ENCODE results near the gene RIPK4.
A peak's percentile ranks its signal among the peaks of the same experiment; 100 is the strongest.
"Not testable (repeated sequence)": the region's sequence is repeated elsewhere in the genome, so short reads cannot be mapped to it uniquely, and the experiment has no call there.

RIPK4 gene

GRCh38 chr21:41794600-41794999 is 27.7 kb upstream of the RIPK4 start:
- TF ChIP-seq ZFX (IDR thresholded peaks at IDR 0.05; ENCODE audit: borderline replicate concordance) (no peak), CTCF (IDR thresholded peaks at IDR 0.05) (no peak)
- no peak overlapping the region for H3K27ac ChIP-seq

- TF ChIP-seq CTCF (IDR thresholded peaks at IDR 0.05) = no peak
- no peak for TF ChIP-seq ZFX (IDR thresholded peaks at IDR 0.05; ENCODE audit: borderline replicate concordance)
These were observed 25.9 kb upstream of the RIPK4 start for GRCh38 chr21:41792711-41793110.

DNA sequence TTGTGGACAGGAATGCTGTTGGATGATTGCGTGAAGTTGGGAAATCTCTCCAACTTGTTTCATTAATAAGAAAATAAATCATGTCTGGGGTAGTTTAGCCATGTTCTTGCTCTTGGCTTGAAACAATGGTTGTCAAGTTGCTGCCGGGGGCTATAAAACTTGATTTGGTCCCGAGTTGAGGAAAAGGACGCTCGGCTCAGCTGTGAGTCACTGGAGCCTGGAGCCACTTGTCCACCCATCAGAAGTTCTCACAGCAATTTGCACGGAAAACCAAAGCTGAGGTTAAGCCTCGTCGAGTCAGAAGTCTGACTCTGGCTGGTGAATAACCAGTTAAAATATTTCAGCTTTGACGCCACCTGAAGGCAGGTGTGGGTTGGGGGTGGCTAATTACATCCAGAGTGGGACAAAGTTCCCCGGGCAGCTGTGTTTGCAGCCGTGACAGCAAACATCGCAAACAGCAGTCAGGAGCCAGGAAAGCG is 19.7 kb upstream of the RIPK4 start:
- no peak overlapping the region for H3K27ac ChIP-seq
- no peak for TF ChIP-seq ZFX (IDR thresholded peaks at IDR 0.05; ENCODE audit: borderline replicate concordance)
- TF ChIP-seq CTCF (IDR thresholded peaks at IDR 0.05) = no peak

More at GRCh38 chr21:41792711-41793110, 25.9 kb upstream of the RIPK4 start:
- no peak overlapping the region for H3K27ac ChIP-seq

DNA sequence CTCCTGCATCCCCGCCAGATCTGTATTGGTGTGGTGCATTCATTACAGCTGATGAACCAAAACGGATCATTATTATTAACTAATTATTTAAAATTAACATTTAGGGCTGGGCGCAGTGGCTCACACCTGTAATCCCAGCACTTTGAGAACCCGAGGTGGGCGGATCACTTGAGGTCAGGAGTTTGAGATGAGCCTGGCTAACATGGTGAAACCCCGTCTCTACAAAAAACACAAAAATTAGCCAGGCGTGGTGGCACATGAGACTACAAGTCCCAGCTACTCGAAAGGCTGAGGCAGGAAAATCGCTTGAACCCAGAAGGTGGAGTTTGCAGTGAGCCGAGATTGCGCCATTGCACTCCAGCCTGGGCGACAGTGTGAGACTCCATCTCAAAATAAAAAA is 18.4 kb upstream of the RIPK4 start:
- not testable (repeated sequence) for H3K27ac ChIP-seq

GRCh38 chr21:41784456-41785102 is 17.7 kb upstream of the RIPK4 start:
- H3K27ac ChIP-seq = no peak overlapping the region

GRCh38 chr21:41783476-41784180 is 16.8 kb upstream of the RIPK4 start:
- H3K27ac ChIP-seq = peak overlapping the region; percentile 33; the same call in 1 of the 2 replicates
- TF ChIP-seq CTCF (IDR thresholded peaks at IDR 0.05) = no peak
- TF ChIP-seq ZFX (IDR thresholded peaks at IDR 0.05; ENCODE audit: borderline replicate concordance) = no peak

More at GRCh38 chr21:41784456-41785102, 17.7 kb upstream of the RIPK4 start:
- no peak for TF ChIP-seq ZFX (IDR thresholded peaks at IDR 0.05; ENCODE audit: borderline replicate concordance)
- TF ChIP-seq CTCF (IDR thresholded peaks at IDR 0.05) = no peak

DNA sequence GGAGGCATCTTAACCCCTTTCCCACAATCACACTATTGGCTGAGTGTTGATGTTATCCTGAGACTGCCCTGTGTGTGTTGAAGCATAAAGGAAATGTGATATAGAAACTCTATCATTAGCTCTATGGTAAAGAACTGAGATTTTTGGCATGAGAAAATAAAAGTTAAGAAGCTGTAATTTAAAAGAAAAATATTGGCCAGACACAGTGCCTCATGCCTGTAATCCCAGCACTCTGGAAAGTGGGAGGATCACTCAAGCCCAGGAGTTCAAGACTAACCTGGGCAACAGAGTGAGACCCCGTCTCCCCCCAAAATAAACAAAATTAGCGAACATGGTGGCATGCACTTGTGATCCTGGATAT is 14.2 kb upstream of the RIPK4 start:
- no peak overlapping the region for H3K27ac ChIP-seq

More for the DNA sequence above, 14.2 kb upstream of the RIPK4 start:
- TF ChIP-seq ZFX (IDR thresholded peaks at IDR 0.05; ENCODE audit: borderline replicate concordance) (no peak), CTCF (IDR thresholded peaks at IDR 0.05) (no peak)

Data from 22Rv1 (cell line).